Umbilical cord (tissue), 2 donors: ENCODE results near the gene HCN2. TPM values are rescaled to one million over a fixed set of nuclear protein-coding genes. Genes with fewer than 3 reads are reported as not detected.
"Not testable (repeated sequence)": the region's sequence is repeated elsewhere in the genome, so short reads cannot be mapped to it uniquely, and the experiment has no call there.

ENCODE experiments used
- DNase-seq: peaks from one replicate; pipeline ENCODE4 v3.0.0-alpha.2; 2015; ENCODE audit warnings: low spot score
- total RNA-seq: library from RNA; depleted of rRNA; stranded (reverse); fragments of >200 nt; gene quantifications from one replicate; pipeline ENCODE4 v1.2.3, GENCODE V29; 2014; ENCODE audit warnings: low replicate concordance; ENCODE audit not compliant: insufficient read depth

Gene HCN2
- total RNA-seq, 1 donor from 2014 or later, result 2.4 TPM

DNA sequence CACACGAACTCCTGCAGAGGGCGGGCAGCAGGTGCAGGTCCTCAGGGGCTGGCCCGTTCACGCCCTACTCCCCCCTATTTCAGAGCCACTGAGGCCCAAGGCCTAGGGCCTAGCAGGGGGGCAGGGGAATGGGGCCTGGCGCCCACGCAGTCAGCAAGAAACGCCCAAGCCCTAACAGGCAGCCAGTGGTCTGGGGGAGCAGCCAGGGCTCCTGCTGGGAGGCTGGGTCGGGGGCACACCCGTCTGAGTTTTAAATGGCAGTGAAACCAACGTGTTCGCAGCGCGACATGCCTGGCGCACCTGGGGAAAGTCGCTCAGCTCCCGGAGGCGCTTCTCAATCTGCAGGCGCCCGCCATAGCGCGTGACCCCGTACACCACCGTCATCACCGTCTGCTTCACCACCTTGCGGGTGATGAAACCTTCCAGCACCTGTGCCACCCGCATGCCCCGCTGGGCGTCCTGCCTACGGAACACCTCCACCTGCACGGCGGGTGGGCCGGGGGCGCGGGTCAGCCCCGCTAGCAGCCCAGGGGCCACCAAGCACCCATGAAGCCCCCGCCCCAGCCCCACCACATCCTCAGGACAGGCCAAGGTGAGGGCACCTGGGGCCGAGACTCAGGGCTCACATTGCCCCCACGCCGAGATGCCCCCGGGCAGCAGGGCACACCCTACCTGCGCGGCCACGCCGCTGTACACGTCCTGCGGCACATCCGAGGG, 29.8 kb downstream of the HCN2 start:
- no peak for DNase-seq

DNA sequence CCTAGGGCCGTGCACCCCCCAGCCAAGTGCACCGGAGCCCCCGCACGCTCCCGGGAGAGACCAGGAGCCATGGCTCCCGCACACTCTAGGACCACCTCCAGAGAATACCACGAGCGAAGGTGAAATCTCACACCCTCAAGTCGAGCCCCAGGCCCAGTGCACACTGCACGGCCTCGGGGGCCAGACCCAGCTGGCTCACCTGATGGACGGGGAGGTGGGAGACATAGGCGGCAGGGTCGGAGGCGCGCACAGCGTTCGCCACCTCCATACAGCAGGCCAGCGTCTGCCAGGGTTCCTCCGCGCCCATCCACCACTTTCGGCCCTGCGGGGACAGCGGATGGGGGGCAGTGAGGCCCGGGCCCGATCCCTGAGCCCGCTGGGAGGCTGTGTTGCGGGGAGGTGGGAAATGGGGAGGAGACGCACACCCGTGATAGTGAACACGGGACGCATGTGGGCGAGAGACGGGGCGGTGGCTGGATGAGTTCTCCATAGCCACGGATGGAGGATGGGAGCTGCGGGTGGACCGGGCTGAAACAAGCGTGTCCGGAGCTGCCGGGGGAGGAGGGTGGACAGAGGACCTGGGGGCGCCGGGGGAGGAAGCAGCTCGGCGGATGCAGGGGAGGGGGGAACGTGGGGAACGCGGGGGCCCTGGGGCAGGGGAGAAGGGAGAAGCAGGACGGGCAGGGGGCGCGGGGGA, 30.6 kb downstream of the HCN2 start:
- no peak for DNase-seq

DNA sequence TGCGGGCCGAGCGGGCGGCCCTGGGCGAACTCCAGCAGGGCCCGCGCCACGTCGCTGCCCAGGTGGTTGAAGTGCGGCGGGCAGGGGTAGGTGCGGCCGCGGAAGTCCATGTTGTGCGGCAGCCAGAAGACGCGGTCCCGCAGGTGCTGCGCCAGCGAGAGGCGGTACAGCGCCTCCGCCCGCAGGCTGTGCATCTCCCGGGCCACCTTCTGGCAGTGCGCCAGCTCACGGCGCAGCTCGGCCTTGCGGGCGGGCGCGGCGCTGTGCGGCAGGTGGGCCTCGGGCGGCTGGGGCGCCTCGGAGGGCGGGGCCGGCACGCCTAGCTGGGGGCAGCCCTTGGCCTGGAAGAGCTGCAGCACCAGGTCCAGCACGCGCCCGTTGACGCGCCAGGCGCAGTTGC, 31.5 kb downstream of the HCN2 start:
- DNase-seq, result not testable (repeated sequence)

DNA sequence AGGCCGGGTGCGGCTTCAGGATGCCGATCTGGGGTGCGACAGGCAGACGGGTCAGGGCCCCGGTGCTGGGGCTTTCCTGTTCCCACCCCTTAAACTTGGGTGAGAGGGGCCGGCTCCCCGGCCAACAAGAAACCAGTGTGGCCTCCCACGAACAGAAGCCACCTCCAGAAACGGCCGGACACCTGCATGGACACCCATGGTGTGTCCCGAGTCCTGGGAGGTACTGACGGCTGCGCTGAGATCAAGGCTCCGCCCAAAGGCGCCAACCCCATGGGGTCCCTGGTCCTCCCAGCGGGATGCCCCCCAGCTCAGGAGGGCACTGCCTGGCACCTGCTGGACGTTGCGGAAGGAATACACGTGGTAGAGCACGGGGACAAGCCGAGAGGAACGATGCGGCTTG, 32.1 kb downstream of the HCN2 start:
- no peak for DNase-seq

DNA sequence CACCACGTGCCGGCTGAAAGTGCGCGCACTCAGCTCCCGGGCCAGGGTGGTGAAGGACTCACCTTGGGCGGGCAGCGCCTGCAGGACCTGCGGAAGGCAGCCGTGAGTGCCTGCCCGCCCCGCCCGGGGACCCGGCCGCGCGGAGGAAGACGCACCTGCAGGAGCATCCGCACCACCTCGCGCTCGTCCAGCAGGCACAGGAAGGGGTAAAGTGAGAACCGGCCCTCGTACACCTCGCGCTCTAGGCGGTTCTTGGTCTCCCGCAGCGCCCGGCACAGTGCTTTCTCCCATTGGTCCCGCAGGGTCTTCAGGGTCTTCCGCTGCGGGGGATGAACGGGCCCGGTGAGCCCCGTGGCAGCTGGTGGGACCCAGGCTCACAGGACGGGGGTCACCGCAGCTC, 33.0 kb downstream of the HCN2 start:
- no peak for DNase-seq

DNA sequence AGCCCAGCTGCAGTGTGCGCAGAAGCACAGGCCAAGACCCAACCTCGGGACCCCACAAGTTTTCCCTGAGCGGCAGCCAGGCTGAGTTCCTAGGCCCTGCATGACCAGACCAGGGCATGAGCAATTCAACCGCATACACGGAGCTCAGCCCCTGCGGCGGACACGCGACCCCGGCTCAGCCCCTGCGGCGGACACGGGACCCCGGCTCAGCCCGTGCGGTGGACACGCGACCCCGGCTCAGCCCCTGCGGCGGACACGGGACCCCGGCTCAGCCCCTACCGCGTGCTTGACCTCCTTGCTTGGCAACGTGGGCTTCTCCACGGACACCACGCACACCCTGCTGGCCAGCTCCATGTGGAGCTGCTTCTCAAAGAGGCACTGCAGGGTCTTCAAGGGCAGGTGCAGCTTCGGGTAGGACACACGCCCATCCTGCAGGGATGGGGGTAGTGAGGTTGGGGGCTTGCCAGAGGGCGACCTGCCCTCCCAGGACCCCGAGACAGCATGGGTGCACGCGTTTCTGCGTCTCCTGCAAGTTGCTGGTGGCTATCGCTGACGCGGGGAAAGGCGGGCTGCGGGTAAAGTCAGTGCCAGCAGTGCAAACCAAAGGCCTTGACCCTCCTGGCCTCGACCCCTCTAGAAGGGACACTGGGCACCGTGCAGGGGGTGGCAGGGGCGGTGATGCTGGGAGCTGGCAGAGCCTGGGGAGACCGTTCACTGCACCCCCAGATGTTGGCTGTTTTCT, 33.7 kb downstream of the HCN2 start:
- DNase-seq, result no peak

DNA sequence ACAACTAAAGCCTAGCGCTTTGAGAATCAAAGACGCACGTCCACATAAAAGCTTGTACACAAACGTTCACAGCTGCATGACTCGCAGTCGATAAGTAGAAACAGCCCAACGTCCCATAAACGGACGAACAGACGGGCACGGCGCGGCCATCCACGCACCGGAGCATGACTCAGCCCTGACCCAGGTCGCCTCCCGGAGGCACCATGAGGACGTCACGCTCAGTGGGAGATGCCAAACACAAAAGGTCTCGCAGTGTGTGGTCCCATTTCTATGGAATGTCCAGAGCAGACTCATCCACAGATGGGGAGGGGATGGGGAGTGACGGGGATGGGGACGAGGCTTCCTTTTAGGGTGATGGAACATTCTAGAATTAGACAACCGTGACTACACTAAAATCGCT, 34.3 kb downstream of the HCN2 start:
- DNase-seq, result no peak

DNA sequence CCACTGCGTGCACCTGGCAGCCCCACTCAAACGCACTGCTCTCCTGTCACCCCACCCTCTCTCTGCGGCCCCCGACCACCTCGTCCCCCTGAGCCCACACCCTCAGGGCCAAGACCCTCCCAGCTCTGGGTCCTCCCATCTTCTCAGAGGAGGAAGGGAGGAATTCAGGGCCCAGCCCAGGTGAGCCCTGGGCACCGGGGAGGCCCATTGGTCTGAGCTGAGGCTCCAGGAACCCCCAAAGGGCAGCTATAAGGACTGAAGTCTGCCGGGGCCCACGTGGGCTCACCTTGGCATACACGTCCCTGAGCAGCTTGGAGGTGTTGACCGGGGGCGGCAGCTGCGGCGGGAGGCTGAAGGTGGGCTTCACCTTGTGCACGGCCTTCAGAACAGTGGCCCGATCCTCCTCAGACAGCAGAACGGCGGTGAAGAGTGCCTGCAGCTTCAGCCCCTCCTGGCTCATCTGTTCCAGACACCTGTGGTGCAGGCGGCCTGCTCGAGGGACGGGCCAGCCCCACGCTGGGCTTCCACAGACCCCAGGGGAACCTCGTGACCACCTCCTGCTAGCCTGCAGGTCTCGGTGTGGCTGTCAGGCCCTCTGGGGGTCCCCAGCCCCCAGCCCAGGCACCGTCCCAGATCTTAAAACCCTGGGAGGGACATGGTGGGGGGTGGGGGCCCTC, 34.9 kb downstream of the HCN2 start:
- no peak for DNase-seq

DNA sequence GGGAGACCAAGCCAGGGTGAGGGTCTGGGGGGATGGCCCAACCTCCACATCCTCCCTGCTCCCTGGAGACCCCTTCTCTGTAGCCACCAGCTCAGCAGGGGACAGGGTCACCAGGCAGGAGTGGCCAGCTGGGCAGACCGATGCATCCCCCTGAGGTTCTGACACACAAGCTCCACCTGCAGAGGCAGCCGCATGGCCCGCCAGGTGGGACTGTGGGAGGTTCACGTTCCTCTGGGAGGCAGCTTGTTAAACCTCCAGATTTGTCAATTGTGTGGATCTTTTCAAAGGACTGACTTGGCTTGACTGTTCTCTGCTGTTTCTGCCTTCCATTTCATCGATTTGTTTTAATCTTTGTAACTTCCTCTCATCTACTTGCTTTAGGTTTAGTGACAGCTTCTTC, 35.6 kb downstream of the HCN2 start:
- no peak for DNase-seq

DNA sequence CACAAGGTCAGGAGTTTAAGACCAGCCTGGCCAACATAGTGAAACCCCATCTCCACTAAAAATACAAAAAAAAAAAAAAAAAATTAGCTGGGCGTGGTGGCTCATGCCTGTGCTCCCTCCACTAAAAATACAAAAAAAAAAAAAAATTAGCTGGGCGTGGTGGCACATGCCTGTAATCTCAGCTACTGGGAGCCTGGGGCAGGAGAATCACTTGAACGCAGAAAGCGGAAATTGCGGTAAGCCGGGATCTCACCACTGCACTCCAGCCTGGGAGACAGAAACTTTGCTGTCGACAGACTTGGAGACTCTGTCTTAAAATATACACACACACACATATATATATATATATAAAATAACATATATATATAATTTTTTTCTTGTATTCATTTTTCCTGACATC, 36.9 kb downstream of the HCN2 start:
- DNase-seq, result not testable (repeated sequence)

DNA sequence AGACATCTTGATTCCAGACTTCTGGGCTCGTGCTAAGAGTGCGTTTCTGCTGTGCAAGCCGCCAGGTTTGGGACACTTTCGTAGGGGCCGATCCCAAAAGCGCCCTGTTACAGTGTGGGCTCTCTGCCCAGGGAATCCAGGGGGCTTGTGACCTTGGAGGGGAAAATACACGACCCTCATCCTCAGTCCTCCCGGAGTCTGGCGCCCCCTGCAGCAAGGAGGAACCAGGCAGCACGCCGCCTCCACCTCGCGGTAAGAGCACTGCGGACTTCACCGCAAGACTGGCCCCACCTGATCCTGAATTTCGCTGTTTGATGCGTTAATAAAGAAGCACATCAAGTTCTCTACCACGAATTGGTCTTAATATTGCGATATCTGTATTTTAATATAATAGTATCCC, 38.5 kb downstream of the HCN2 start:
- no peak for DNase-seq

DNA sequence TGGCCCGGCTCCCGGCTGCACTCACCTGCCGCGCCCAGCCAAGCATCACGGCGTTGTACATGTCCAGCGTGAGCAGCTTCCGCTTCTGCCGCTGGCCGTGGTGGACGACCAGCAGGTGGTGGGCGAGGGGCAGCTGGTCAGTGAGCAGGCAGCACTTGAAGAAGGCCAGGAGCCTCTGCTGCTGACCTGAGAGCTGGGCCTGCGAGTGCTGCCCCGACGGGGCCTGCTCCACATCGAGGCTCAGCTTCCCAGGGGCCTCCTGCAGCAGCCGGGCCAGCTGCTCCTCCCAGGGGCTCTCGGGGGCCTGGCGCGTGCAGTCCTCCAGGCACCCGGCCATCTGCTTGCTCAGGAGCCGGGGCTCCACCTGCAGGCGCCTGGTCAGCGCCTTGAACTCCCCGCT, 39.8 kb downstream of the HCN2 start:
- peak; percentile 30 for DNase-seq

DNA sequence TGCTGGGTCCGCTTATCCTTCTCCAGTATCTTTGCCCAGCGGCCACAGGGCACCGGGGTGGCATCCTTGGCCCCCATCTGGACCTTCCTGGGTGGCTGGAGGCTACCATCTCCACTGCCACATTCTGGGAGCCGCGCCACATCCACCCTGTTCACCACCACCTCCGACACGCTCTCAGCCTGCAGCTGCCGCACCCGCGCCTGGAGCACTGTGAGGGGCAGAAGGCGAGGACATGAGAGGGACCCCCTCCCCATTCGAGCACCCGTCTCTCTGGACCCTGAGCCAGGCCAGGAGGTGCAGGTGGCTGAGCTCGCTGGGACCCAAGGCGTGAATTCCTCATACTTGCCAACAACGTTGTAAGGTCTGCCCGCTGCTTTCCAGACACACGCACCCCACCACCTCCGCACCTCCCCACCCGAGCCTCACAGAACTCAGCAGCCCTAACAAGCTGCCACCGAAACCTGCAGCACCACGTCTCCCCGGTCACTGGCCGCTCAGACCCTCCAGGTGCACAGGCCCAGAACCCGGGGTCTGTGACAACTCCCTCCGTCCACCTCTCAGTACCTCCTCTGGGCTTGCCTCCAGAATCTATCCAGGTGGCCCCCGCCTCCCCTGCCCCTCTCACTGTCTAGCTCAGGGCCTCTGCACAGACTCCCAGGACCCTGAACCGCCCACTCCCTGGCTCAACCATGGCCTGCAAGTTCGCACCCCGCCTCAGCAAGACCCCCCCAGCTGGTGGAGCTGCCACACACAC, 40.5 kb downstream of the HCN2 start:
- no peak for DNase-seq

DNA sequence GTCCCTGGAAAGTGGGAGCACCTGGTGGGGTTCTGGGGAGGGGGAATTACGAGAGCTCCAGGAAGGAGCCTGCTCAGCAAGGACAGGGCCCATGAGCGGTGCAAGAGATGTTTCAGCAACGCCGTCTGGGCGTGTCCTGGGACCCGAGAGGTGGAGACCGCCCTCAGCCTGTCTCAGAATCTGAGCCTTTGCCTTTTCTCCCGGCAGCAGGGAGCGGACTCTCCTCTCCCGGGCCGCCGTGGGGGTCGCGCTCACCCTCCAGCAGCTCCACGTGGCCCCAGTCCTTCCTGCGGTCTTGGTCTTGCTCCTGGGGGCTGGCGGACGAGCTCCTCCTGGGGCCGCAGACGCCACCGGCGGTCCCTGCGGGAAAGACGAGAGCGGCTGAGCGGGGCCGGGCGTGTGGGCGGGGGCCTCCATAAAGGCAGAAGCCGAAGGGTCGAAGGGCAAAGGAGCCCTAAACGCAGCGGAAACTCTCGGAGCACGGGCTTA, 42.9 kb downstream of the HCN2 start:
- DNase-seq, result peak; percentile 46

DNA sequence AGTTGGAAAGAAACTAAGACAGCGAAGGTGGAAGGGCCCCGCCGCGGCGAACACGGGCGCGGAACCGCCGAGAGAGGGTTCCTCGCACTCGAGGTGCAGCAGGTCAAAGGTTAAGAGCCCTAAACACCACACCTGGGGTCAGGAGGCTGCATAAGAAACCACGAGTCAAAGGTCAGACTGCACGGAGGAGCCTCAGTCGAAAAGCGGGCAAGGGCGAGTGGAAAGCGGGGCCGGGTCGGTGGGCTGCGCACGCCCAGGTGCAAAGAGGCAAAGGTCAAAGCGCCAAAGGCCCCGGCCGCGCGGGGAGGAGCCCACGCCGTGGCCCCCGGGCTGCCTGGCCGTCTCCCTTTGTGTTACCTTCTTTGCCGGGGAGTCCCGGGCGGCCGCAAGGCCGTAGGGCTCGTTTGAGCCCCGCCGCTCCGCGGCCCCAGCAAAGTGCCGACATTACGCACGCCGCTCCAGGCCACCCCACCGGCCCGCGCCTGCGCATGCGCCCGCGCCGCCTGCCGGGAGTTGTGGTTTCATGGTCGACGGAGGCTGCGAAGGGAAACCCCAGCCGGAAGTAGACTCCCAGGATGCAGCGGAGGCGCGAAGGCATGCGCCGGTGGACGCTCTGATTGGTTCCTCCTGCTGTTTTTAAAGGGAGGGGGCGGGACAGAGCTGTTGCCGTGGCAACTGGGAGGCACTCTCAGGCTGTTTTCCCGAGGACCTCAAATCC, 43.5 kb downstream of the HCN2 start, which contains the start of gene POLRMT:
Gene POLRMT, minus strand, starts transcription at position 470 of the 718 bp plus-strand sequence. Its CDS starts 25 bp downstream, at position 445.
- DNase-seq, result peak; percentile 99

DNA sequence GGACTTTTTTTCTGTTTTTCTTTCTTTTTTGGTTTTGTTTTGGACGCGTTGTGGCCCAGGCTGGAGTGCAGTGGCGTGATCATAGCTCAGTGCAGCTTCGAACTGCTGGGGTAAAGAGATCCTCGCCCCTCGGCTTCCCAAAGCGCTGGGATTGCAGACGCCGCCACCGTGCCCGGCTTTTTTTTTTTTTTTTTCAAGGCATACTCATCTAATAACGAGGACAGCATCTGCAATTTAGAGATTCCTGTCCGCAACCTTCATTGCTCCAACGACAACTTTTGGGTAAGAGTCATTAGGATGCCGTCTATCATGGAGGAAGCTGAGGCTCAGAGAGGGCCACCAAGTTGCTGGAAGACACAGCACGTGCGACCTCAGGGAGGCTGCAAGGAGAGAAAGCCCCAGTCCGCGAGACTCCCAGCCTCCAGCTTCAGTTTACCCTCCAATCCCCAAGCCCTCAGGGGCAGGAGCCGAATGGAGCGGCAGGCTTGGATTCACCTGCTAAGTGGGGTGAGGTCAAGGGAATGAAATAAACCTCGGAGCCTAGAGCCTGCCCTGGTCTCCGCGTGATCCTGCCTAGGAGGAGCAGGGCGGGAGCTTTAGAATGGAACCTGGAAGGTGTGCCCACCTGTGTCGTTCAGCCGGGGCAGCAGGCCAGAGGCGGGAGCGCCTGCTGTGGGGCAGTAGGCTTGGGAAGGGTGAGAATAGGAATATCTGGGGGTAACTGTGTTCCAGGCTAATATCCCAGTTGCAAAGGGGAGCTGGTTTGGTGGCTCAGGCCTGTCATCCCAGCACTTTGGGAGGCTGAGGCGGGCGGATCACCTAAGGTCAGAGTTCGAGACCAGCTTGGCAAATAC, 44.3 kb downstream of the HCN2 start:
- DNase-seq, result no peak

DNA sequence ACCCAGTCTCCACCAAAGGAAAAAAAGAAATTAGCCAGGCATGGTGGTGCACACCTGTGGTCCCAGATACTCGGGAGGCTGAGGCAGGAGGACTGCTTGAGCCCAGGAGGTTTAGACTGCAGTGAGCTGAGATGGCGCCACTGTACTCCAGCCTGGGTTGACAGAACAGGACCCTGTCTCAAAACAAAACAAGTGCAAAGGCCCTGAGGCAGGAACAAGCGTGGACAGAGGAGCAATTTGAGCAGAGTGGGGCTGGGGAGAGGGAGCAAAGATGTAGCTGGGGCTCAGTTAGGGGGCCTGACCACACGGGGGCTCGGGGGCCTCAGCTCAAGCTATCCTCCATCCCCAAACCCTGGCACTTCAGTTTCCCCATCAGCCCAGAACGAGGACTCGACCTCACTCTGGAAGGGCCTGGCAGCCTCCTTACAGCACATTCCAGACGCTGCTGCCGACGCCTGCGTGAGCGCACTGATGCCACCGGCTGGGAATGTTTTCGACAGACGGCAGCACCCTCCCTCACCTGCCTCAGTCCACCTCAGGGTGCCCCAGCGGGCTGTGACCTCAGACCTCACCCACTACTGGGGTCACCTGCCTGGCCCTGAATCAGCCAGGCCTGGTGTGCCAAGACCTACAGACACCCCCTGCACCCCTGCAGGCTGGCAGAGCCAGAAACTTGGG, 45.4 kb downstream of the HCN2 start:
- no peak for DNase-seq

DNA sequence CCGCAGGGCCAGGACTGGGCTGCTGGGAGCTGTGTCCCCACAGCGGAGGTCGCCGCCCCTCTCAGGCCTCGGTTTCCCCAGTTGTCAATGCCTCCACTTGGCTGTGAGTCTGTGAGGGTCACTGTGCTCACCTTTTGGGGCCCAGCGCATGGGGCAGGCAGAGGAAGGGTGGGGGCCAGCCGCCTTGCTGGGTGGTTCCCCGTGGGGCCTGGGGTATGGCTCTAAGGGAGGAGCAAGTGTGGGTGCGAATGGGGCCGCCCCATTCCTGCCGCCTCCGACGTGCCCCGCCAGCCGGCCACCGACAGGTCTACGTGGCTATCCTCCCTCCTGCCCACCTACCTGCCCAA, 49.2 kb downstream of the HCN2 start:
- DNase-seq, result no peak
